Upper lobe of left lung (tissue), 4 donors: Measurements from ENCODE around the gene ACTN4.

Experiments used
- CTCF ChIP-seq, 6 experiments: fragments of 450-650 bp in 4 of 6; fragments of 200-600 bp in 2 of 6; sonication (generic) in 2 of 6; IDR thresholded peaks; one replicate each; pipeline ENCODE4 v1.5.1; 2016 to 2019; ENCODE audit warnings: antibody characterized with exemption in 6 of 6
- EP300 ChIP-seq, 4 donors: sonication (generic); formaldehyde crosslinking; IDR thresholded peaks; one replicate each; pipeline ENCODE4 v1.5.1; 2017; ENCODE audit warnings: antibody characterized with exemption in 4 of 4, control low read depth in 2 of 4

- TF ChIP-seq CTCF (IDR thresholded peaks at IDR 0.05) (no peak), EP300 (IDR thresholded peaks at IDR 0.05) (no peak)
These were observed 62.9 kb downstream of the ACTN4 start for GRCh38 chr19:38710416-38710702.
